Measurements from ENCODE around the gene P2RY2. TPM values are rescaled to one million over a fixed set of nuclear protein-coding genes. Genes with fewer than 3 reads are reported as not detected.

The P2RY2 gene
- total and polyA plus RNA-seq, 3 donors from 2014 or later: 0.94 to 3.6 (median 2.0) TPM

DNA sequence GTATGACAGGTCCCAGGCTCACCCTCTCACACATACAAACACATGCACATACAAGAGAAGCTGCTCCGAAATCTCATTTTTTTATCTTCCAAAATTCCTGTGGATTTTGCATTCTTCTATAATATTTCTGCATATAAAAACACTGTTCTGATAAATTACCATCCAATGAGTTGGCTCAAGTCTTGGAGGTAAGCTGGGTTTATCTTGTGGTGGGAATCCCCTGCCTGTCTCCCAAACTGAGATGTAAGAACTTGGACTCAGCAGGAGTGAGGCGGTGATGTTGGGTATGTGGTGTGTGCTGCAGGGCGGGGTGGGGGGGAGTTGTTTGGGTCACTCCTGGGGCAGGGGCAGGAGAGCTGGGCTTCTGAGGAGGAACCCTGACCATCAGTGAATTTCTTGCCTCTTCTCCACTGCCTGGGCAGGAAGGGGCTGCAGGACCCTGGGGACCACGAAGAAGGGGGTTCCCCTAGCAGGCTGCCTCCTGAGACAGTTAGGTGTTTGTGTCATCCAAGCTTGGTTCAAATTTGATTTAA lies 47.3 kb downstream of the P2RY2 start:
- no peaks in the 10 kb centered on the region for H3K27me3 ChIP-seq
- H3K4me3 ChIP-seq: no peak overlapping the region
- no peak for DNase-seq
- intact Hi-C loops (cut with DNase I; ENCODE audit: low total_unique reads): no loop called here
- H3K4me1 ChIP-seq: no peaks in the 10 kb centered on the region
- no peaks in the 10 kb centered on the region for H3K36me3 ChIP-seq (ENCODE audit: low read depth, missing control alignments)
- no peak overlapping the region for H3K27ac ChIP-seq
- H3K9me3 ChIP-seq: no peaks in the 10 kb centered on the region
- WGBS, 2 donors: 92 to 94% methylated on average over 4 of the region's 4 CpGs
- TF ChIP-seq, protein P1, sequence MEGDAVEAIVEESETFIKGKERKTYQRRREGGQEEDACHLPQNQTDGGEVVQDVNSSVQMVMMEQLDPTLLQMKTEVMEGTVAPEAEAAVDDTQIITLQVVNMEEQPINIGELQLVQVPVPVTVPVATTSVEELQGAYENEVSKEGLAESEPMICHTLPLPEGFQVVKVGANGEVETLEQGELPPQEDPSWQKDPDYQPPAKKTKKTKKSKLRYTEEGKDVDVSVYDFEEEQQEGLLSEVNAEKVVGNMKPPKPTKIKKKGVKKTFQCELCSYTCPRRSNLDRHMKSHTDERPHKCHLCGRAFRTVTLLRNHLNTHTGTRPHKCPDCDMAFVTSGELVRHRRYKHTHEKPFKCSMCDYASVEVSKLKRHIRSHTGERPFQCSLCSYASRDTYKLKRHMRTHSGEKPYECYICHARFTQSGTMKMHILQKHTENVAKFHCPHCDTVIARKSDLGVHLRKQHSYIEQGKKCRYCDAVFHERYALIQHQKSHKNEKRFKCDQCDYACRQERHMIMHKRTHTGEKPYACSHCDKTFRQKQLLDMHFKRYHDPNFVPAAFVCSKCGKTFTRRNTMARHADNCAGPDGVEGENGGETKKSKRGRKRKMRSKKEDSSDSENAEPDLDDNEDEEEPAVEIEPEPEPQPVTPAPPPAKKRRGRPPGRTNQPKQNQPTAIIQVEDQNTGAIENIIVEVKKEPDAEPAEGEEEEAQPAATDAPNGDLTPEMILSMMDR (IDR thresholded peaks at IDR 0.05): no peak
- TF ChIP-seq POLR2A (IDR thresholded peaks at IDR 0.05): no peak

DNA sequence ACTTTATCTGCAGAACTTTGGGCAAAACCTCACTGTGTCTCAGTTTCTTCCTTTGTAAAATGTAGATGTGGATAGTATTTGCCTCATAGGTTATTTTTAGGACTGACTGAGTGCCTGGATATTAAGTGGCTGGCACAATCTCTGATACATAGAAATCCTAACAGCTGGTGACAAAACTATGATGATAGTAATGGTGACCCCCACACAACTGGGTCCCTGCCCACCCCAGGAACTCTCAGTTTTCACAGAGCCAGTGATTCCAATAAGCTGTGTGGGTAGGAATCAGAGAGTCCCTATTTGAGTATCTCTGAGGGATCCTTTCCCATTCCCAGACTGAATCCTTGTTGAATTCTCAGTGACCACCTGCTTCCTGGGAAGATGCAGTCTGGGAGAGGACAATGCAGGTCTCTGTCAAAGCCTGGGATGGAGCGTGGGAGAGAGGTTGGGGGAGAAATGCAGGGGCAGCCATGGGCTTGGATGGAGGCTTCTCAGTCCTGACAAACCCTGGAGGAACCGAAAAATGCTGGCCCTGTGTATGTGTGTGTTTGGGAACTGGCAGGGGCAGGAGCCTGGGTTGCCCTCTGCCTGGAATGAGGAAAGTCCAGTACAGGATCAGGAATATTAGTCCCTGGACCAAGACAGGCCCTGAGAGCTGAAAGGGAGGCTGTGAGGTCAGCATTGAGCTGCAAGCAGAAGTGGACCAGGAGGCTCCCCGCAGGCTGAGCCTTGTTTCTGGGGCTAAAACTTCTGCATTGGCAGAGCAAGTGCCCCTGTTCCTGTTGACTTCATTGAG lies 48.0 kb downstream of the P2RY2 start:
- TF ChIP-seq, protein P1 (IDR thresholded peaks at IDR 0.05): no peak
- TF ChIP-seq POLR2A (IDR thresholded peaks at IDR 0.05): no peak
- H3K27me3 ChIP-seq: no peaks in the 10 kb centered on the region
- no peaks in the 10 kb centered on the region for H3K4me1 ChIP-seq
- no peak overlapping the region for H3K27ac ChIP-seq
- H3K4me3 ChIP-seq: no peak overlapping the region
- no peaks in the 10 kb centered on the region for H3K9me3 ChIP-seq
- DNase-seq: no peak
- WGBS, 2 donors: 68 to 84% methylated on average over 2 to 3 of the region's 3 CpGs
- H3K36me3 ChIP-seq (ENCODE audit: low read depth, missing control alignments): no peaks in the 10 kb centered on the region
- intact Hi-C loops (cut with DNase I; ENCODE audit: low total_unique reads): no loop called here

DNA sequence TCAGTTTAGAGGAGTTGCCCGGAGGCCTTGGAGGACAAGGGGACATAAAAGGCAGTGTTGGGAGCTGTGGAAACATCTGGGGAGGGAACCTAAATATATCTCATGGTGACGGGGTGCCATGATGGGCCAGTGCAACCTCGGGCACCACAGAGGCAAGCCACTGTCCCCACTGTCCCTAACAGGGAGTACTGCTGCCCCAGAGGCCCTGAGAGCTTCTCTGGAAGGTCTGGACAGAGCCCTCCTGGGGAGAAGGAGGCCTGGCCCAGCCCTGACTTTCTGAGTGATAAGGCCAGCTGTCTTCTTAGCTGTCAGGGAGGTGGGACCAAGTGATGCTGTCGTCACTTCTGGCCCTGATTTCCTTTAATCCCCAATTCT lies 48.6 kb downstream of the P2RY2 start:
- no peak for DNase-seq
- H3K4me1 ChIP-seq: no peaks in the 10 kb centered on the region
- no peaks in the 10 kb centered on the region for H3K36me3 ChIP-seq (ENCODE audit: low read depth, missing control alignments)
- H3K27me3 ChIP-seq: no peaks in the 10 kb centered on the region
- H3K4me3 ChIP-seq: no peak overlapping the region
- no peaks in the 10 kb centered on the region for H3K9me3 ChIP-seq
- TF ChIP-seq POLR2A (IDR thresholded peaks at IDR 0.05): no peak
- TF ChIP-seq, protein P1 (IDR thresholded peaks at IDR 0.05): no peak
- 79 to 84% methylated on average over 4 of the region's 4 CpGs for WGBS, 2 donors
- H3K27ac ChIP-seq: no peak overlapping the region
- intact Hi-C loops (cut with DNase I; ENCODE audit: low total_unique reads): no loop called here

DNA sequence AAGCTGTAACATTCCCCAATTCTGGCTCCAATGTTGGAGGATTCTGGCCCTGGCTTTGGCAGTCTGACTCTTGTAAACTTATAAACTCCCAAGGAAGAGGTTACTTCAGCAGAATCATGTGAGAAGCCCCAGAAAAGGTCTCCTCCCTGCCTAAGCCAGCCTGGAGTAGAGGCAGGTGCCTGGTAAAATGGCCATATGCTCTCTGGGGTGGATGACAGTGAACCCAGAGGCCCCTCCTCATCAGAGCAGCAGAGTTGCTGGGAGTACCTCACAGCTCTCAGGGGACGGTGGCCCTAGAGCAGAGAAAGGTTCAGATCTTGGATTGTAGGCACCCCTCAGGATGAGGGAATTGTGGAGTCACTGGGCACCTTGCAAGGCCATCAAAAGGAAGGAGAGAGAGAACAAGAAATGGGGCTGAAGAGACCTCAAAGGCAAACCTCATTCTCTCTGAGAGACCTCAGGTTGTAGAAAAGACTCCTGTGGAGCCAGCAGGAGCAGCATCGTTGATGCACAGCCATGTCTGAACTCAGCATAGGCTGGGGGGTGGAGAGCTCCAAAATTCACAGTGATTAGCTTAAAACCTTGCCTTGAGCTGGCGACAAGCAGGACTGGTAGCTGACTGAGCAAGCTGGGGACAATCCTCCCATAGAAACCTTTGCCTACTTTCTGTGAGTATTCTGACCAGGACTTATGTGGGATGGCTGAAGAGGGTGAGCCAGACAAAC lies 49.2 kb downstream of the P2RY2 start:
- H3K27ac ChIP-seq: no peak overlapping the region
- H3K9me3 ChIP-seq: no peaks in the 10 kb centered on the region
- no peak overlapping the region for H3K4me3 ChIP-seq
- no peak for DNase-seq
- H3K36me3 ChIP-seq (ENCODE audit: low read depth, missing control alignments): no peaks in the 10 kb centered on the region
- TF ChIP-seq, protein P1 (IDR thresholded peaks at IDR 0.05): no peak
- no peak for TF ChIP-seq POLR2A (IDR thresholded peaks at IDR 0.05)
- no peaks in the 10 kb centered on the region for H3K4me1 ChIP-seq
- intact Hi-C loops (cut with DNase I; ENCODE audit: low total_unique reads): no loop called here
- WGBS, 2 donors: 87 to 90% methylated on average over 3 of the region's 3 CpGs
- H3K27me3 ChIP-seq: no peaks in the 10 kb centered on the region
